HepG2 (cell line): ENCODE data around the gene C1QTNF6. TPM values are rescaled to one million over a fixed set of nuclear protein-coding genes. Genes with fewer than 3 reads are reported as not detected.

Experiments used
- ATAC-seq: fragments of 200-7000 bp; cut with Tn5 transposase; 3 replicates; pipeline ENCODE4 v1.9.1; 2020; ENCODE audit warnings: mild to moderate bottlenecking, moderate library complexity
- BruUV-seq: library from RNA; stranded (reverse); fragments of 400-500 nt; replicated peaks from 2 replicates; lab custom pipeline; 2021; lab: Mats Ljungman, UMichigan
- CTCF ChIA-PET: fragments of 300-600 bp; formaldehyde crosslinking; extraction: SDS; loops from one replicate; lab custom pipeline; 2021; ENCODE audit warnings: low total read pairs, inconsistent platforms, low intra/inter-chr PET ratio; lab: Yijun Ruan, JAX
- POLR2A ChIA-PET: fragments of 350-600 bp; sonication (Branson Sonifier 250); formaldehyde crosslinking; loops from one replicate; lab custom pipeline; 2020; ENCODE audit warnings: antibody characterized with exemption, inconsistent platforms; lab: Yijun Ruan, JAX
- DNase-seq: peaks from one replicate; pipeline ENCODE4 v3.0.0-alpha.2; 2015; ENCODE audit warnings: low spot score
- FAIRE-seq: peaks from 3 replicates; lab custom pipeline; 2011; peaks lifted over from hg19 to GRCh38; lab: Jason Lieb, UNC
- H2AFZ ChIP-seq: one replicate; pipeline ENCODE4 v1.6.1; 2011; ENCODE audit warnings: low read length, inconsistent platforms
- H3K27ac ChIP-seq: fragments of 300-600 bp; 3 replicates; pipeline ENCODE4 v1.8.0; 2011; ENCODE audit warnings: mixed run types, mild to moderate bottlenecking, mixed read lengths, low read length, inconsistent platforms; ENCODE audit not compliant: insufficient read depth; ENCODE audit errors: extremely low read length
- H3K27me3 ChIP-seq, 2 experiments: fragments of 200-600 bp in 1 of 2; 2 replicates in 1 of 2; 3 replicates in 1 of 2; pipeline versions ENCODE4 v1.6.0 to v1.8.0; 2011; ENCODE audit warnings: low read length in 2 of 2, mild to moderate bottlenecking in 2 of 2, moderate library complexity in 2 of 2, inconsistent platforms in 1 of 2; ENCODE audit not compliant: insufficient read depth in 2 of 2, control insufficient read depth in 1 of 2
- H3K36me3 ChIP-seq, 2 experiments: fragments of 200-600 bp in 1 of 2; replicated peaks in 1 of 2; 2 replicates in 1 of 2; 3 replicates in 1 of 2; pipeline versions ENCODE4 v1.5.1 to v1.8.0; 2011; ENCODE audit warnings: low read length in 2 of 2, inconsistent platforms in 1 of 2; ENCODE audit not compliant: insufficient read depth in 2 of 2, control insufficient read depth in 1 of 2
- H3K4me1 ChIP-seq: 2 replicates; pipeline ENCODE4 v1.5.1; 2012; ENCODE audit warnings: low read length, inconsistent platforms; ENCODE audit not compliant: insufficient read depth
- H3K4me2 ChIP-seq: 2 replicates; pipeline ENCODE4 v1.6.0; 2011; ENCODE audit warnings: low read depth, low read length, inconsistent platforms
- H3K4me3 ChIP-seq, 3 experiments: fragments of 200-600 bp in 1 of 3; sonication (generic), shearing (Covaris generic) in 1 of 3; replicated peaks in 1 of 3; 2 replicates each; pipeline ENCODE4 v1.5.1; 2011 to 2016; ENCODE audit warnings: low read length in 3 of 3, inconsistent platforms in 2 of 3, low read depth in 2 of 3, mild to moderate bottlenecking in 2 of 3, control low read depth in 1 of 3, mixed read lengths in 1 of 3; ENCODE audit not compliant: insufficient read depth in 1 of 3
- H3K79me2 ChIP-seq: one replicate; pipeline ENCODE4 v1.6.1; 2011; ENCODE audit warnings: low read length, inconsistent platforms; ENCODE audit not compliant: insufficient read depth
- H3K9ac ChIP-seq: 2 replicates; pipeline ENCODE4 v1.6.0; 2011; ENCODE audit warnings: mild to moderate bottlenecking, low read depth, low read length, inconsistent platforms; ENCODE audit not compliant: insufficient read depth
- H3K9me3 ChIP-seq: 2 replicates; pipeline ENCODE4 v1.5.1; 2012; ENCODE audit warnings: mild to moderate bottlenecking, low read length
- H4K20me1 ChIP-seq: 2 replicates; pipeline ENCODE4 v1.6.0; 2011; ENCODE audit warnings: inconsistent platforms, mild to moderate bottlenecking, low read length, moderate library complexity; ENCODE audit not compliant: insufficient read depth
- CENPT ChIP-seq: sonication (generic); formaldehyde crosslinking; IDR thresholded peaks from 2 replicates; pipeline ENCODE4 v1.8.0; 2022; ENCODE audit warnings: low read depth, mild to moderate bottlenecking, moderate library complexity, missing genetic modification reagents
- PPARG ChIP-seq: conservative IDR thresholded peaks from 2 replicates; pipeline ENCODE4 v1.6.1; 2016; ENCODE audit warnings: missing biosample characterization, missing genetic modification reagents
- ZNF326 ChIP-seq: sonication (generic); formaldehyde crosslinking; IDR thresholded peaks from 2 replicates; pipeline ENCODE4 v1.4.0; 2020; ENCODE audit warnings: missing genetic modification reagents, borderline replicate concordance
- WGBS: methylation state at CpG from one replicate; pipeline ENCODE4 v1.1.6; 2017; ENCODE audit warnings: low lambda C conversion rate; 5-methylcytosine and 5-hydroxymethylcytosine counted together
- in situ Hi-C: cut with HindIII; loops from 2 replicates; pipeline ENCODE4 v1.10.0; 2017; ENCODE audit warnings: low pct_unique_long_range_greater_than_20kb; ENCODE audit not compliant: extremely low pct_ligation_motif_present
- intact Hi-C: fragments of 100-400 bp; cut with micrococcal nuclease; formaldehyde crosslinking; loops from one replicate; pipeline ENCODE4 v1.10.0; 2022; ENCODE audit not compliant: unreplicated experiment
- polyA plus RNA-seq, 8 experiments: library from polyadenylated mRNA; depleted of rRNA in 3 of 8; stranded (reverse) in 7 of 8; unstranded in 1 of 8; fragments of >200 nt; fragmentation: Illumina TruSeq in 4 of 8; extraction: Trizol in 4 of 8; gene quantifications; 2 replicates each; pipeline versions ENCODE4 v1.2.1 to v1.2.3, GENCODE V29; 2011 to 2016; ENCODE audit warnings: low read depth in 4 of 8, missing spikeins in 1 of 8, mixed read lengths in 1 of 8; ENCODE audit not compliant: insufficient read depth in 1 of 8
- total RNA-seq, 5 experiments: library from RNA; depleted of rRNA; stranded (reverse); fragments of >200 nt; fragmentation: Illumina TruSeq; extraction: Trizol; gene quantifications; 2 replicates each; pipeline ENCODE4 v1.2.3, GENCODE V29; 2016; ENCODE audit warnings: low read depth in 1 of 5
- TF ChIP-seq, protein P1 (sequence below): sonication (generic); formaldehyde crosslinking; IDR thresholded peaks from 2 replicates; pipeline ENCODE4 v1.5.1; 2020; ENCODE audit warnings: mild to moderate bottlenecking, missing genetic modification reagents, borderline replicate concordance

C1QTNF6 gene
- total and polyA plus RNA-seq, 2 of the 13 experiments (the other 11 are each of a cell fraction or from before 2014, with no cell fraction given): 2.7 to 6.9 TPM

DNA sequence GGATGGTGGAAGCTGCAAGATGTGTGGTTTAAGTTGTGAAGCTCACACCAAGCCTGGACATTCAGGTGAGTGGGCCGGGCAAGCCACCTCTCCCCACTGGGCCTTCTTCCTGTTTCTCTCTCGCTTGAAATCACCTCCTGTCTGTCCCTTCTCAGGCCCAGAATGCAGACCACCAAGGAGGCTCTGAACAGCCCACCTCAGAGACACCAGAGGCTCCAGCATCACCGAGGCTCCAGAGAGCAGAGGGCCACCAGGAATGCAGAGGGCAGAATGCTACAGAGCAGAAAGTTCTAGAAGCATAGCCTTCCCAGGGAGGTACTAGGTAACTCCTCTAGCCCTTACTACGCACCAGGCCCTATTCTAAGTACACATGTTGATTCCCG lies 23.6 kb downstream of the C1QTNF6 start (continued):
- TF ChIP-seq, protein P1, sequence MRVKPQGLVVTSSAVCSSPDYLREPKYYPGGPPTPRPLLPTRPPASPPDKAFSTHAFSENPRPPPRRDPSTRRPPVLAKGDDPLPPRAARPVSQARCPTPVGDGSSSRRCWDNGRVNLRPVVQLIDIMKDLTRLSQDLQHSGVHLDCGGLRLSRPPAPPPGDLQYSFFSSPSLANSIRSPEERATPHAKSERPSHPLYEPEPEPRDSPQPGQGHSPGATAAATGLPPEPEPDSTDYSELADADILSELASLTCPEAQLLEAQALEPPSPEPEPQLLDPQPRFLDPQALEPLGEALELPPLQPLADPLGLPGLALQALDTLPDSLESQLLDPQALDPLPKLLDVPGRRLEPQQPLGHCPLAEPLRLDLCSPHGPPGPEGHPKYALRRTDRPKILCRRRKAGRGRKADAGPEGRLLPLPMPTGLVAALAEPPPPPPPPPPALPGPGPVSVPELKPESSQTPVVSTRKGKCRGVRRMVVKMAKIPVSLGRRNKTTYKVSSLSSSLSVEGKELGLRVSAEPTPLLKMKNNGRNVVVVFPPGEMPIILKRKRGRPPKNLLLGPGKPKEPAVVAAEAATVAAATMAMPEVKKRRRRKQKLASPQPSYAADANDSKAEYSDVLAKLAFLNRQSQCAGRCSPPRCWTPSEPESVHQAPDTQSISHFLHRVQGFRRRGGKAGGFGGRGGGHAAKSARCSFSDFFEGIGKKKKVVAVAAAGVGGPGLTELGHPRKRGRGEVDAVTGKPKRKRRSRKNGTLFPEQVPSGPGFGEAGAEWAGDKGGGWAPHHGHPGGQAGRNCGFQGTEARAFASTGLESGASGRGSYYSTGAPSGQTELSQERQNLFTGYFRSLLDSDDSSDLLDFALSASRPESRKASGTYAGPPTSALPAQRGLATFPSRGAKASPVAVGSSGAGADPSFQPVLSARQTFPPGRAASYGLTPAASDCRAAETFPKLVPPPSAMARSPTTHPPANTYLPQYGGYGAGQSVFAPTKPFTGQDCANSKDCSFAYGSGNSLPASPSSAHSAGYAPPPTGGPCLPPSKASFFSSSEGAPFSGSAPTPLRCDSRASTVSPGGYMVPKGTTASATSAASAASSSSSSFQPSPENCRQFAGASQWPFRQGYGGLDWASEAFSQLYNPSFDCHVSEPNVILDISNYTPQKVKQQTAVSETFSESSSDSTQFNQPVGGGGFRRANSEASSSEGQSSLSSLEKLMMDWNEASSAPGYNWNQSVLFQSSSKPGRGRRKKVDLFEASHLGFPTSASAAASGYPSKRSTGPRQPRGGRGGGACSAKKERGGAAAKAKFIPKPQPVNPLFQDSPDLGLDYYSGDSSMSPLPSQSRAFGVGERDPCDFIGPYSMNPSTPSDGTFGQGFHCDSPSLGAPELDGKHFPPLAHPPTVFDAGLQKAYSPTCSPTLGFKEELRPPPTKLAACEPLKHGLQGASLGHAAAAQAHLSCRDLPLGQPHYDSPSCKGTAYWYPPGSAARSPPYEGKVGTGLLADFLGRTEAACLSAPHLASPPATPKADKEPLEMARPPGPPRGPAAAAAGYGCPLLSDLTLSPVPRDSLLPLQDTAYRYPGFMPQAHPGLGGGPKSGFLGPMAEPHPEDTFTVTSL: no peak
- TF ChIP-seq CENPT (CRISPR knock-in tag): no peak

DNA sequence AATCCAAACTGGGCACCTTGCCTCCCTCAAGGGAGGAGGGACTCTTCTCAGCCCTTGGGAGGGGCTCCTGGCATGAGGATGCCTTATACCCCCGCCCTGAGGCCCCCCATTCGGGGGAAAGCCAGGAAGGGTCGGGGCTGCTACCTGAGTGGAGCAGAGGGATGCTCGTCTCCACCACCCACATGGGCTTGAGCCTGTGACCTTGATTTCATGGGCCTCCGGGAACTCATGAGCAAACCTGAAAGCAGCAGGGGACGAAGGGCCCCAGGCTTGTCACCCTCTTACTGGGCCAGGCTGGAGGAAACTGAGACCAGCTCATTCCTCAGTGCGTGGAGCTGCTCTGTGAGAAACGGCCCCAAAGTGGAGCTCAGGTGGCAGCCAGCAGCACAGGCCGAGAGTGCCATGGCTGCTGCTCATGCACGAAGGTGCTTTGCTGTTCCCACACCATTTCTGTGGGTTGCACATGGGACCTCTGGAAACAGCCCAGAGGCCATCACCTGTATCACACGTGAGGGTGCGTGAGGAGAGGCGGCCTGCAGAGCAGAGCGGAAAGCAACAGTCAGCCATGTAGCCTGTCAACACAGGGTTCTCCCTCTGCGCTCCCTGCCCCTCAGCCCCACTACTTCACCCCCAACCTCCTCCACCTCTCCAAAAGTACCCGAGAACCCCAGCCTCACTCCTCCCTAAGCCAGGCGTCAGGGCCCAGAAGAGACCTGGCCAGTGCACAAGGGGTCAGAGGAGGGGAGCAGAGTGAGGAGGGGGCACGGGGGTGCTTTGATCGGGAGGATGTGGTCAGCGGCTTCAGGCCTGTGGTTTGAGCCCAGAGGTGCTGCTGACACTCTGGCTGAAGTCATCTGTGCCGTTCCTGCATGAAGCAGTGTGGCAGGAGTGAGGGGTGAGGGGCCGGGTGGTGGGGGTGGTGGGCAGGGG lies 24.2 kb downstream of the C1QTNF6 start:
- BruUV-seq: no TSS peak
- Histone ChIP-seq H3K4me2 (no peak overlapping the region), H2AFZ (no peak overlapping the region), H4K20me1 (no peaks in the 10 kb centered on the region), H3K4me1 (peaks cover 42% of the 10 kb centered on the region), H3K9me3 (no peaks in the 10 kb centered on the region), H3K27ac (no peak overlapping the region), H3K36me3 (no peaks in the 10 kb centered on the region), H3K27me3 (peaks cover 6 to 18% of the 10 kb centered on the region in 2 experiments; a peak in 3 of 5 replicates), H3K9ac (no peak overlapping the region), H3K79me2 (no peaks in the 10 kb centered on the region), H3K4me3 (no peak overlapping the region)
- FAIRE-seq: no peak
- in situ Hi-C loops: loop anchor here (5.0 kb wide), 1 partner anchor 33 kb away; no protein-coding TSS in a partner anchor
- intact Hi-C loops: no loop called here
- POLR2A ChIA-PET: interaction anchor here (1.0 kb wide), 1 partner anchor 36 kb away, joined by 3 read pairs; no protein-coding TSS in a partner anchor
- WGBS: 41% methylated on average over 14 of the region's 22 CpGs
- no peak for DNase-seq
- no peak for ATAC-seq
- CTCF ChIA-PET: interaction anchor here (1.7 kb wide), 1 partner anchor 35 kb away, joined by 5 read pairs; no protein-coding TSS in a partner anchor
- TF ChIP-seq, protein P1: no peak
- TF ChIP-seq PPARG (CRISPR knock-in tag): no peak
- no peak for TF ChIP-seq ZNF326
